Measurements from ENCODE around the gene PPRC1. TPM values are rescaled to one million over a fixed set of nuclear protein-coding genes. Genes with fewer than 3 reads are reported as not detected.

PPRC1 gene
- total and polyA plus RNA-seq, 4 donors: 4.9 to 10.1 (median 8.7) TPM

- WGBS: 76% methylated on average over 7 of the region's 7 CpGs
- H3K27ac ChIP-seq (ENCODE audit: low read depth in 1 of 2, low read length in 2 of 2): no peak overlapping the region
- peaks cover 11 to 30% (median 27%) of the 10 kb centered on the region in 4 donors for H3K36me3 ChIP-seq (ENCODE audit: control insufficient read depth in 4 of 4, insufficient read depth in 3 of 4, low read depth in 1 of 4, low read length in 3 of 4)
- DNase-seq (ENCODE audit: low spot score): peak; percentile 50
- H3K9ac ChIP-seq (ENCODE audit: low read depth in 1 of 2, low read length in 2 of 2): no peak overlapping the region
- H3K9me3 ChIP-seq (ENCODE audit: control insufficient read depth in 4 of 4, low read length in 3 of 4): no peaks in the 10 kb centered on the region
- TF ChIP-seq, protein P1, sequence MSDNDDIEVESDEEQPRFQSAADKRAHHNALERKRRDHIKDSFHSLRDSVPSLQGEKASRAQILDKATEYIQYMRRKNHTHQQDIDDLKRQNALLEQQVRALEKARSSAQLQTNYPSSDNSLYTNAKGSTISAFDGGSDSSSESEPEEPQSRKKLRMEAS (IDR thresholded peaks at IDR 0.05): no peak
- TF ChIP-seq NR2F2 (IDR thresholded peaks at IDR 0.05): no peak
- TF ChIP-seq RXRA (IDR thresholded peaks at IDR 0.05): no peak
- no peak for TF ChIP-seq GABPA (IDR thresholded peaks at IDR 0.05 in 1 of 2, conservative IDR thresholded peaks at IDR 0.05 in 1 of 2)
- no peaks in the 10 kb centered on the region for H3K27me3 ChIP-seq (ENCODE audit: control insufficient read depth in 4 of 4, insufficient read depth in 4 of 4, low read length in 3 of 4)
- peak overlapping the region in 1 of 3 donors; percentile 18 for H3K4me3 ChIP-seq (ENCODE audit: low read depth in 1 of 3, low read length in 3 of 3)
- peaks cover 13 to 48% (median 42%) of the 10 kb centered on the region in 4 donors for H3K4me1 ChIP-seq (ENCODE audit: control insufficient read depth in 4 of 4, insufficient read depth in 4 of 4, low read length in 3 of 4)
These were observed 19.4 kb upstream of the PPRC1 start for GRCh38 chr10:102113261-102113955.

DNA sequence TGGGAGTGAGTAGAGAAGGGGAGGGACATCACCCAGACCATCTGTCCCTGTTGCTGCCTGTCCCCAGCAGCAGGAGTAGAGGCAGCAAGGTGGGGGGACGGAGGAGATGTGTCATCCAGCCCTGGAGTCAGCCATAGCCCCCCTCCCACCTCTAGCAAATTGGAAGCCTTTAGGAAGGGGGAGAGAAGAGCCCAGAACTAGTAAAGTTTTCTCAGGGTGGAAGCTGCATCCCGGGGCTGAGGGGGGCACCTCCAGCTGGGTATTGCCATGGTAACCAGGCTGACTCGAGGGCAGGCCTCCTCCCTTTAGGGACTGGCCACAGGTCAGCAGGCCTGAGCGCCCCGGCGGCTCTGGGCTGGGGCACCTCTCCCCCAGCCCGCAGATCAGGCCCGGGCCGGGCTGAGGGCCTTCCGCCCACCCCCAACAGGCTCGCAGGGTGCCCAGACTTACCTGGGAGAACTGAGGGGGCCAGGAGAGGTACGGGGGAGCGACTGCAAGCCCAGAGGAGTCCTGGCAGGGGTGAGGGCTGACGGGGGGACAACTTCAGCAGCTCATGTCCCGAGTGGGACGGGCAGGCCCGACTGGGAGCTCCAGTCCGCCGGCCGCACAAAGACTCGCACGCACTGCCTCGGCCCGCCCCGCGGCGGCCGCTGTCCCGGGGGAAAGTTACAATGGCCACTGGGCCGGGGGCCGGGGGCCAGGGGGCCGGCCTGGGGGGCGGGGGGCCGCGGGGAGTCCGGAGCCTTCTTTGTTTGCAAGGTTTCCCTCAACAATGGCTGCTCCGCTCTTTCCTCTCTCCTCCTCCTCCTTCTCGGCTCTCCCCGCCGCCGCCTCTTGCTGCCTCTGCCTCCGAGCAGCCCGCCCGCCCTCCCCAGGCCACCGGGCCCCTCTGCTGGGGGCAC, 18.6 kb upstream of the PPRC1 start:
- Histone ChIP-seq H3K9me3 (ENCODE audit: control insufficient read depth in 4 of 4, low read length in 3 of 4) (no peaks in the 10 kb centered on the region), H3K9ac (ENCODE audit: low read depth in 1 of 2, low read length in 2 of 2) (peak overlapping the region in 1 of 2 donors; percentile 38), H3K4me3 (ENCODE audit: low read depth in 1 of 3, low read length in 3 of 3) (peak overlapping the region; percentile 36 to 79 (median 48)), H3K27ac (ENCODE audit: low read depth in 1 of 2, low read length in 2 of 2) (no peak overlapping the region), H3K4me1 (ENCODE audit: control insufficient read depth in 4 of 4, insufficient read depth in 4 of 4, low read length in 3 of 4) (peaks cover 16 to 55% (median 49%) of the 10 kb centered on the region in 4 donors), H3K27me3 (ENCODE audit: control insufficient read depth in 4 of 4, insufficient read depth in 4 of 4, low read length in 3 of 4) (no peaks in the 10 kb centered on the region), H3K36me3 (ENCODE audit: control insufficient read depth in 4 of 4, insufficient read depth in 3 of 4, low read depth in 1 of 4, low read length in 3 of 4) (peaks cover 7 to 22% (median 19%) of the 10 kb centered on the region in 4 donors)
- WGBS: 3% methylated on average over 45 of the region's 45 CpGs
- peak; percentile 58 for DNase-seq (ENCODE audit: low spot score)
- TF ChIP-seq GABPA (IDR thresholded peaks at IDR 0.05 in 1 of 2, conservative IDR thresholded peaks at IDR 0.05 in 1 of 2) (no peak), ATF3 (IDR thresholded peaks at IDR 0.05) (no peak), REST (IDR thresholded peaks at IDR 0.05) (no peak), RXRA (IDR thresholded peaks at IDR 0.05) (no peak), NR2F2 (IDR thresholded peaks at IDR 0.05) (no peak), EGR1 (IDR thresholded peaks at IDR 0.05; ENCODE audit: low read depth in 2 of 2) (no peak), RAD21 (IDR thresholded peaks at IDR 0.05) (no peak), HNF4A (conservative IDR thresholded peaks at IDR 0.05) (no peak)
